HepG2 (cell line): ENCODE measurements around the gene EPO. TPM values are rescaled to one million over a fixed set of nuclear protein-coding genes. Genes with fewer than 3 reads are reported as not detected.

ENCODE experiments used
- ARID2 ChIP-seq: sonication (generic); formaldehyde crosslinking; IDR thresholded peaks from 2 replicates; pipeline ENCODE4 v1.8.1; 2022; ENCODE audit warnings: mild to moderate bottlenecking, missing genetic modification reagents, borderline replicate concordance
- FLYWCH1 ChIP-seq: sonication (generic); formaldehyde crosslinking; IDR thresholded peaks from 2 replicates; pipeline ENCODE4 v1.8.1; 2023; ENCODE audit warnings: mild to moderate bottlenecking, missing genetic modification reagents
- KDM5A ChIP-seq: fragments of 200-600 bp; sonication (generic); IDR thresholded peaks from 2 replicates; pipeline ENCODE4 v1.7.0; 2018; ENCODE audit warnings: antibody characterized with exemption, mild to moderate bottlenecking, low read length, borderline replicate concordance
- KLF16 ChIP-seq, 2 experiments: sonication (generic) in 1 of 2; formaldehyde crosslinking in 1 of 2; IDR thresholded peaks; 2 replicates each; pipeline versions ENCODE4 v1.6.1 to v1.8.0; 2016 to 2023; ENCODE audit warnings: missing genetic modification reagents in 2 of 2, missing compliant biosample characterization in 1 of 2
- LBX2 ChIP-seq: sonication (generic); formaldehyde crosslinking; IDR thresholded peaks from 2 replicates; pipeline ENCODE4 v1.5.0; 2020; ENCODE audit warnings: missing genetic modification reagents, mild to moderate bottlenecking, borderline replicate concordance
- MXI1 ChIP-seq: IDR thresholded peaks from 3 replicates; pipeline ENCODE4 v1.6.1; 2012; ENCODE audit warnings: low read depth, low read length, inconsistent platforms, borderline replicate concordance
- NKX3-1 ChIP-seq: sonication (generic); formaldehyde crosslinking; IDR thresholded peaks from 2 replicates; pipeline ENCODE4 v1.5.0; 2020; ENCODE audit warnings: missing genetic modification reagents
- SALL1 ChIP-seq: sonication (generic); formaldehyde crosslinking; IDR thresholded peaks from 2 replicates; pipeline ENCODE4 v1.8.0; 2022; ENCODE audit warnings: mild to moderate bottlenecking, missing genetic modification reagents
- SOX13 ChIP-seq, 3 experiments: fragments of 450-650 bp in 1 of 3; sonication (generic) in 1 of 3; formaldehyde crosslinking in 1 of 3; IDR thresholded peaks in 2 of 3; conservative IDR thresholded peaks in 1 of 3; 2 replicates each; pipeline versions ENCODE4 v1.5.0 to v1.6.1; 2016 to 2020; ENCODE audit warnings: antibody characterized with exemption in 1 of 3, mild to moderate bottlenecking in 1 of 3, missing compliant biosample characterization in 1 of 3, missing genetic modification reagents in 1 of 3, moderate library complexity in 1 of 3
- TAF1 ChIP-seq: sonication (generic); formaldehyde crosslinking; IDR thresholded peaks from 2 replicates; pipeline ENCODE4 v1.4.0; 2020; ENCODE audit warnings: missing genetic modification reagents
- ZFP37 ChIP-seq: sonication (generic); formaldehyde crosslinking; IDR thresholded peaks from 2 replicates; pipeline ENCODE4 v1.4.0; 2020; ENCODE audit warnings: missing genetic modification reagents, borderline replicate concordance
- ZKSCAN5 ChIP-seq: sonication (generic); formaldehyde crosslinking; IDR thresholded peaks from 2 replicates; pipeline ENCODE4 v1.5.1; 2020; ENCODE audit warnings: mild to moderate bottlenecking, missing genetic modification reagents
- ZMAT5 ChIP-seq: sonication (generic); formaldehyde crosslinking; IDR thresholded peaks from 2 replicates; pipeline ENCODE4 v1.5.0; 2020; ENCODE audit warnings: mild to moderate bottlenecking, low read depth, missing genetic modification reagents, borderline replicate concordance
- ZNF598 ChIP-seq: sonication (generic); formaldehyde crosslinking; IDR thresholded peaks from 2 replicates; pipeline ENCODE4 v1.5.1; 2020; ENCODE audit warnings: mild to moderate bottlenecking, missing genetic modification reagents, borderline replicate concordance
- ZNF672 ChIP-seq: sonication (generic); formaldehyde crosslinking; IDR thresholded peaks from 2 replicates; pipeline ENCODE4 v1.8.1; 2022; ENCODE audit warnings: missing genetic modification reagents
- ZNF724P ChIP-seq: sonication (generic); formaldehyde crosslinking; IDR thresholded peaks from 2 replicates; pipeline ENCODE4 v1.8.0; 2022; ENCODE audit warnings: missing genetic modification reagents, borderline replicate concordance
- ZNF790 ChIP-seq: sonication (generic); formaldehyde crosslinking; IDR thresholded peaks from 2 replicates; pipeline ENCODE4 v1.8.0; 2022; ENCODE audit warnings: missing genetic modification reagents, mild to moderate bottlenecking, borderline replicate concordance
- polyA plus RNA-seq, 8 experiments: library from polyadenylated mRNA; depleted of rRNA in 3 of 8; stranded (reverse) in 7 of 8; unstranded in 1 of 8; fragments of >200 nt; fragmentation: Illumina TruSeq in 4 of 8; extraction: Trizol in 4 of 8; gene quantifications; 2 replicates each; pipeline versions ENCODE4 v1.2.1 to v1.2.3, GENCODE V29; 2011 to 2016; ENCODE audit warnings: low read depth in 4 of 8, missing spikeins in 1 of 8, mixed read lengths in 1 of 8; ENCODE audit not compliant: insufficient read depth in 1 of 8
- total RNA-seq, 5 experiments: library from RNA; depleted of rRNA; stranded (reverse); fragments of >200 nt; fragmentation: Illumina TruSeq; extraction: Trizol; gene quantifications; 2 replicates each; pipeline ENCODE4 v1.2.3, GENCODE V29; 2016; ENCODE audit warnings: low read depth in 1 of 5
- TF ChIP-seq, protein P1 (sequence below): sonication (generic); formaldehyde crosslinking; IDR thresholded peaks from one replicate; pipeline ENCODE4 v1.5.1; 2020; ENCODE audit warnings: mild to moderate bottlenecking, missing genetic modification reagents; ENCODE audit errors: not compliant biosample characterization
- TF ChIP-seq, protein P2 (sequence below): sonication (generic); formaldehyde crosslinking; IDR thresholded peaks from 2 replicates; pipeline ENCODE4 v1.4.0; 2020; ENCODE audit warnings: missing genetic modification reagents, mild to moderate bottlenecking, borderline replicate concordance

The EPO gene
- total and polyA plus RNA-seq, 2 of the 13 experiments (the other 11 are each of a cell fraction or from before 2014, with no cell fraction given), result 10.3 to 25.7 TPM

GRCh38 chr7:100706672-100707311 lies 13.5 kb upstream of the EPO start (continued):
- TF ChIP-seq KLF16 (CRISPR knock-in tag; IDR thresholded peaks at IDR 0.05), result peak in 1 of 2 experiments; percentile 60; a peak in 1 of 4 replicates
- TF ChIP-seq ZNF672, result no peak
- no peak for TF ChIP-seq FLYWCH1
- TF ChIP-seq ARID2 (CRISPR knock-in tag), result 0 out of 2 replicates have a peak, but pooled peaks have one; percentile 56
- TF ChIP-seq, protein P1, sequence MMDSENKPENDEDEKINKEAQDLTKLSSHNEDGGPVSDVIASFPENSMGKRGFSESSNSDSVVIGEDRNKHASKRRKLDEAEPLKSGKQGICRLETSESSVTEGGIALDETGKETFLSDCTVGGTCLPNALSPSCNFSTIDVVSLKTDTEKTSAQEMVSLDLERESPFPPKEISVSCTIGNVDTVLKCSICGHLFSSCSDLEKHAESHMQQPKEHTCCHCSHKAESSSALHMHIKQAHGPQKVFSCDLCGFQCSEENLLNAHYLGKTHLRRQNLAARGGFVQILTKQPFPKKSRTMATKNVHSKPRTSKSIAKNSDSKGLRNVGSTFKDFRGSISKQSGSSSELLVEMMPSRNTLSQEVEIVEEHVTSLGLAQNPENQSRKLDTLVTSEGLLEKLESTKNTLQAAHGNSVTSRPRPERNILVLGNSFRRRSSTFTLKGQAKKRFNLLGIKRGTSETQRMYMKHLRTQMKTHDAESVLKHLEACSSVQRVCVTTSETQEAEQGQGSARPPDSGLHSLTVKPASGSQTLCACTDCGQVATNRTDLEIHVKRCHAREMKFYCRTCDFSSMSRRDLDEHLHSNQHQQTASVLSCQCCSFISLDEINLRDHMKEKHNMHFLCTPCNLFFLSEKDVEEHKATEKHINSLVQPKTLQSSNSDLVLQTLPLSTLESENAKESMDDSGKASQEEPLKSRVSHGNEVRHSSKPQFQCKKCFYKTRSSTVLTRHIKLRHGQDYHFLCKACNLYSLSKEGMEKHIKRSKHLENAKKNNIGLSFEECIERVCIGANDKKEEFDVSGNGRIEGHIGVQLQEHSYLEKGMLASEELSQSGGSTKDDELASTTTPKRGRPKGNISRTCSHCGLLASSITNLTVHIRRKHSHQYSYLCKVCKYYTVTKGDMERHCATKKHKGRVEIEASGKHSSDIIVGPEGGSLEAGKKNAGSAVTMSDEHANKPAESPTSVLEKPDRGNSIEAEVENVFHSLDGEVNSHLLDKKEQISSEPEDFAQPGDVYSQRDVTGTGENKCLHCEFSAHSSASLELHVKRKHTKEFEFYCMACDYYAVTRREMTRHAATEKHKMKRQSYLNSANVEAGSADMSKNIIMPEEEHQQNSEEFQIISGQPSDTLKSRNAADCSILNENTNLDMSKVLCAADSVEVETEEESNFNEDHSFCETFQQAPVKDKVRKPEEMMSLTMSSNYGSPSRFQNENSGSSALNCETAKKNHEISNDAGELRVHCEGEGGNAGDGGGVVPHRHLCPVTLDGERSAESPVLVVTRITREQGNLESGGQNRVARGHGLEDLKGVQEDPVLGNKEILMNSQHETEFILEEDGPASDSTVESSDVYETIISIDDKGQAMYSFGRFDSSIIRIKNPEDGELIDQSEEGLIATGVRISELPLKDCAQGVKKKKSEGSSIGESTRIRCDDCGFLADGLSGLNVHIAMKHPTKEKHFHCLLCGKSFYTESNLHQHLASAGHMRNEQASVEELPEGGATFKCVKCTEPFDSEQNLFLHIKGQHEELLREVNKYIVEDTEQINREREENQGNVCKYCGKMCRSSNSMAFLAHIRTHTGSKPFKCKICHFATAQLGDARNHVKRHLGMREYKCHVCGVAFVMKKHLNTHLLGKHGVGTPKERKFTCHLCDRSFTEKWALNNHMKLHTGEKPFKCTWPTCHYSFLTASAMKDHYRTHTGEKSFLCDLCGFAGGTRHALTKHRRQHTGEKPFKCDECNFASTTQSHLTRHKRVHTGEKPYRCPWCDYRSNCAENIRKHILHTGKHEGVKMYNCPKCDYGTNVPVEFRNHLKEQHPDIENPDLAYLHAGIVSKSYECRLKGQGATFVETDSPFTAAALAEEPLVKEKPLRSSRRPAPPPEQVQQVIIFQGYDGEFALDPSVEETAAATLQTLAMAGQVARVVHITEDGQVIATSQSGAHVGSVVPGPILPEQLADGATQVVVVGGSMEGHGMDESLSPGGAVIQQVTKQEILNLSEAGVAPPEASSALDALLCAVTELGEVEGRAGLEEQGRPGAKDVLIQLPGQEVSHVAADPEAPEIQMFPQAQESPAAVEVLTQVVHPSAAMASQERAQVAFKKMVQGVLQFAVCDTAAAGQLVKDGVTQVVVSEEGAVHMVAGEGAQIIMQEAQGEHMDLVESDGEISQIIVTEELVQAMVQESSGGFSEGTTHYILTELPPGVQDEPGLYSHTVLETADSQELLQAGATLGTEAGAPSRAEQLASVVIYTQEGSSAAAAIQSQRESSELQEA (CRISPR knock-in tag), result no peak
- TF ChIP-seq ZKSCAN5 (CRISPR knock-in tag), result no peak
- TF ChIP-seq ZMAT5 (CRISPR knock-in tag), result no peak
- TF ChIP-seq, protein P2, sequence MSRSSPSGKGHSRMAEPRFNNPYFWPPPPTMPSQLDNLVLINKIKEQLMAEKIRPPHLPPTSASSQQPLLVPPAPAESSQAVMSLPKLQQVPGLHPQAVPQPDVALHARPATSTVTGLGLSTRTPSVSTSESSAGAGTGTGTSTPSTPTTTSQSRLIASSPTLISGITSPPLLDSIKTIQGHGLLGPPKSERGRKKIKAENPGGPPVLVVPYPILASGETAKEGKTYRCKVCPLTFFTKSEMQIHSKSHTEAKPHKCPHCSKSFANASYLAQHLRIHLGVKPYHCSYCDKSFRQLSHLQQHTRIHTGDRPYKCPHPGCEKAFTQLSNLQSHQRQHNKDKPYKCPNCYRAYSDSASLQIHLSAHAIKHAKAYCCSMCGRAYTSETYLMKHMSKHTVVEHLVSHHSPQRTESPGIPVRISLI, result no peak
- TF ChIP-seq MXI1, result peak; percentile 59; the same call in 1 of the 3 replicates
- no peak for TF ChIP-seq NKX3-1
- peak; percentile 73; the same call in 1 of the 2 replicates for TF ChIP-seq ZFP37 (CRISPR knock-in tag)
- TF ChIP-seq ZNF724P (CRISPR knock-in tag), result no peak
- peak; percentile 3; the same call in 1 of the 2 replicates for TF ChIP-seq KDM5A
- no peak for TF ChIP-seq ZNF598 (CRISPR knock-in tag)
- TF ChIP-seq ZNF790 (CRISPR knock-in tag), result no peak
- no peak for TF ChIP-seq TAF1 (CRISPR knock-in tag)
- TF ChIP-seq SALL1 (CRISPR knock-in tag), result peak; percentile 71
- TF ChIP-seq LBX2, result no peak
- no peak for TF ChIP-seq SOX13 (IDR thresholded peaks at IDR 0.05)
- no peak for TF ChIP-seq SOX13 (CRISPR knock-in tag; conservative IDR thresholded peaks at IDR 0.05 in 1 of 2, IDR thresholded peaks at IDR 0.05 in 1 of 2)
